GM21447 (cell line): ENCODE data around the gene BUD31.
"Not testable (repeated sequence)": the region's sequence is repeated elsewhere in the genome, so short reads cannot be mapped to it uniquely, and the experiment has no call there.

Experiments used
- ATAC-seq: cut with Tn5 transposase; IDR thresholded peaks from one replicate; pipeline ENCODE4 v1.9.1; 2021; ENCODE audit not compliant: unreplicated experiment

BUD31 gene

GRCh38 chr7:99397297-99397983 is 11.3 kb upstream of the BUD31 start:
- no peak for ATAC-seq

GRCh38 chr7:99398891-99399445 is 9.8 kb upstream of the BUD31 start:
- no peak for ATAC-seq

- ATAC-seq, result no peak
These were observed 9.2 kb upstream of the BUD31 start for GRCh38 chr7:99399597-99399996.

GRCh38 chr7:99402854-99403253 is 5.9 kb upstream of the BUD31 start:
- no peak for ATAC-seq

GRCh38 chr7:99403764-99404163 is 5.0 kb upstream of the BUD31 start:
- ATAC-seq, result no peak

- ATAC-seq, result no peak
These were observed 4.4 kb upstream of the BUD31 start for GRCh38 chr7:99404235-99404976.

- no peak for ATAC-seq
These were observed 3.8 kb upstream of the BUD31 start for GRCh38 chr7:99404977-99405320.

GRCh38 chr7:99406557-99406956 is 2.2 kb upstream of the BUD31 start:
- no peak for ATAC-seq

GRCh38 chr7:99407872-99408378 is 844 bp upstream of the BUD31 start:
- ATAC-seq, result peak; percentile 7

GRCh38 chr7:99409192-99409572 is 413 bp downstream of the BUD31 start:
- peak; percentile 5 for ATAC-seq

GRCh38 chr7:99409806-99410205 is 1.0 kb downstream of the BUD31 start:
- ATAC-seq, result no peak

- ATAC-seq, result no peak
These were observed 1.9 kb downstream of the BUD31 start for GRCh38 chr7:99410635-99411034.

- ATAC-seq, result not testable (repeated sequence)
These were observed 6.9 kb downstream of the BUD31 start for GRCh38 chr7:99415513-99416127.

- no peak for ATAC-seq
These were observed 9.5 kb downstream of the BUD31 start for GRCh38 chr7:99418260-99418659.

GRCh38 chr7:99419323-99420021 is 10.7 kb downstream of the BUD31 start:
- no peak for ATAC-seq

GRCh38 chr7:99420213-99420612 is 11.4 kb downstream of the BUD31 start:
- no peak for ATAC-seq

GRCh38 chr7:99420986-99421385 is 12.2 kb downstream of the BUD31 start:
- no peak for ATAC-seq

- no peak for ATAC-seq
These were observed 13.4 kb downstream of the BUD31 start for GRCh38 chr7:99422186-99422585.

- ATAC-seq, result no peak
These were observed 13.9 kb downstream of the BUD31 start for GRCh38 chr7:99422625-99423024.

GRCh38 chr7:99424932-99425730 is 16.4 kb downstream of the BUD31 start:
- ATAC-seq, result no peak
